ENCODE data around the gene CFAP119.

- TF ChIP-seq TAF1 (IDR thresholded peaks at IDR 0.05; ENCODE audit: low read depth, low read length): no peak
- TF ChIP-seq POLR2AphosphoS5 (IDR thresholded peaks at IDR 0.05; ENCODE audit: low read depth, low read length): no peak
- TF ChIP-seq POU2F2 (IDR thresholded peaks at IDR 0.05; ENCODE audit: low read depth, low read length): no peak
Observed at GRCh38 chr16:30783280-30784109, 21.6 kb upstream of the CFAP119 start.
